ENCODE results near the gene RASA3. TPM values are rescaled to one million over a fixed set of nuclear protein-coding genes. Genes with fewer than 3 reads are reported as not detected.

The RASA3 gene
- total and polyA plus RNA-seq, 9 of the 15 experiments (the other 6 are each of a cell fraction or from before 2014, with no cell fraction given), result 0.72 to 25.3 (median 14.4) TPM

GRCh38 chr13:114097893-114098688, 34.3 kb downstream of the RASA3 start:
- DNase-seq (ENCODE audit: extremely low read depth in 1 of 4, low spot score in 3 of 4), result no peak
- ChIA-PET POLR2A (no interaction called here), CTCF (ENCODE audit: low intra/inter-chr PET ratio) (no interaction called here)
- whole genome bisulfite sequencing (ENCODE audit: insufficient coverage, low coverage, missing lambda C conversion rate), result 90% methylated on average over 15 of the region's 27 CpGs
- Histone ChIP-seq H3K4me1 (replicated peaks in 1 of 2; ENCODE audit: control insufficient read depth in 2 of 2, insufficient read depth in 2 of 2, low read length in 2 of 2) (peaks cover 0 to 38% of the 10 kb centered on the region in 2 experiments; a peak in 2 of 5 replicates), H3K4me2 (ENCODE audit: insufficient read depth, low read length) (no peak overlapping the region), H3K4me3 (no peak overlapping the region), H3K36me3 (ENCODE audit: control insufficient read depth, insufficient read depth, low read length) (no peaks in the 10 kb centered on the region), H4K20me1 (replicated peaks; ENCODE audit: control insufficient read depth, insufficient read depth, low read length) (no peaks in the 10 kb centered on the region), H2AFZ (ENCODE audit: low read depth, low read length) (no peak overlapping the region), H3K9me1 (ENCODE audit: control insufficient read depth, insufficient read depth, low read length) (no peaks in the 10 kb centered on the region), H3K27me3 (ENCODE audit: control insufficient read depth in 2 of 2, insufficient read depth in 2 of 2, low read length in 2 of 2) (no peaks in the 10 kb centered on the region), H3K9ac (ENCODE audit: insufficient read depth in 1 of 2, low read depth in 2 of 2, low read length in 2 of 2) (peak overlapping the region in 1 of 2 experiments; percentile 64; a peak in 1 of 4 replicates), H3K27ac (ENCODE audit: extremely low read depth, low read depth, low read length) (no peak overlapping the region), H3K9me3 (replicated peaks; ENCODE audit: control insufficient read depth, insufficient read depth, low read depth, low read length) (no peaks in the 10 kb centered on the region), H3K79me2 (ENCODE audit: control insufficient read depth, insufficient read depth, low read length) (peaks cover 38% of the 10 kb centered on the region)
- FAIRE-seq, result no peak
- in situ Hi-C loops (cut with MboI) (no loop called here), intact Hi-C loops (cut with micrococcal nuclease) (no loop called here)
- no TSS peak for BruUV-seq (replicated peaks)
- ATAC-seq, result no peak
- no peak for TF ChIP-seq DIDO1 (tag; IDR thresholded peaks at IDR 0.05; ENCODE audit: low read depth)
- TF ChIP-seq RREB1 (CRISPR knock-in tag; IDR thresholded peaks at IDR 0.05), result no peak
- no peak for TF ChIP-seq STAG1 (CRISPR knock-in tag; IDR thresholded peaks at IDR 0.05; ENCODE audit: borderline replicate concordance)
- TF ChIP-seq CBX8 (IDR thresholded peaks at IDR 0.05; ENCODE audit: borderline replicate concordance, extremely low read depth, low read depth, low read length, poor library complexity, severe bottlenecking), result no peak
- no peak for TF ChIP-seq ZFX (CRISPR knock-in tag; IDR thresholded peaks at IDR 0.05)
- no peak for TF ChIP-seq ZBTB8A (IDR thresholded peaks at IDR 0.05; ENCODE audit: partially characterized antibody)
- no peak for TF ChIP-seq ZBTB11 (CRISPR knock-in tag; IDR thresholded peaks at IDR 0.05)
- TF ChIP-seq BRF1 (IDR thresholded peaks at IDR 0.05; ENCODE audit: borderline replicate concordance, extremely low read depth, insufficient read length), result no peak
- TF ChIP-seq ZBTB12 (CRISPR knock-in tag; IDR thresholded peaks at IDR 0.05), result no peak

Measured in K562 (cell line).